PC-9 (cell line): Measurements from ENCODE around the gene FOXL1.

Source experiments
- CTCF ChIP-seq: fragments of 200-600 bp; sonication (generic); conservative IDR thresholded peaks from 2 replicates; pipeline ENCODE4 v1.6.1; 2017; ENCODE audit warnings: mixed run types, antibody characterized with exemption, mild to moderate bottlenecking, moderate library complexity
- EZH2 ChIP-seq: fragments of 200-600 bp; sonication (generic); IDR thresholded peaks from 2 replicates; pipeline ENCODE4 v1.8.0; 2017; ENCODE audit warnings: antibody characterized with exemption, low read depth

- no peak for TF ChIP-seq CTCF
- TF ChIP-seq EZH2: no peak
These were observed 20.8 kb upstream of the FOXL1 start for GRCh38 chr16:86557587-86557986.
